Middle frontal gyrus (tissue), 1 donor: ENCODE data around the gene SERPINB2.
"Not testable (repeated sequence)": the region's sequence is repeated elsewhere in the genome, so short reads cannot be mapped to it uniquely, and the experiment has no call there.

Source experiments
- DNase-seq: peaks from one replicate; pipeline ENCODE4 v3.0.0-alpha.2; 2015; ENCODE audit warnings: low spot score; ENCODE audit errors: extremely low spot score

Gene SERPINB2

DNA sequence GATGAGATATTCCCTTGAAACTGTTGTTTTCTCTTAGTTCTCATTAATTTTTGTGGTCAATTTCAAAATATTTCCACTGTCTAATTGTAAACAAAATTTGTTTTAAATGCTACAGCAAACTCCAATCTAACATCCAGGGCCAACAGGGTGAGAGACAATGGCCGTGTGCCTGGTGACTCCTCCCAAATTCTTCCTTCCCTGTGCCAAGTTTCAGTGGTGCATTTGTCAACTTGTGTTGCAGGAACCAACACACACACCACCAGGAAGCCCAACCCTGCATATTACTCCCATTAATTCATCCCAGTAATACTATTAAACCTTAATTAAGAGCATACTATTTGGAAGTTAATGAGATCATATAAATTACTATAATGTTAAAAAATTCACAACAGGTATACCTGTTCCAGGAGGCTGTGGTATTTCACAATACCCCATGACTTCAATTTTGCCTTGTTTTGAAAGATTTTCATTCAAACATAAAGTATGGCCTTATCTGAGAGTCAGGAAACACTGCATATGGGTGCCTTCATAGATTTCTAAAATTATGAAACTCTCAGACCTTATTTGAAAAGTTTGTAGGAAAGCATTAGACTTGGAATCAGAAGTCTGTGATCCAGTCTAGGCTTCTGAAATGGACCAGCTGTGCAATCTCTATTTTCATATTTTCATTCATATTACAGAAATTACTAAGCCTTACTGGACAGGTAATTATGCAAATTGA, 1.1 kb downstream of the SERPINB2 start:
- DNase-seq, result no peak

DNA sequence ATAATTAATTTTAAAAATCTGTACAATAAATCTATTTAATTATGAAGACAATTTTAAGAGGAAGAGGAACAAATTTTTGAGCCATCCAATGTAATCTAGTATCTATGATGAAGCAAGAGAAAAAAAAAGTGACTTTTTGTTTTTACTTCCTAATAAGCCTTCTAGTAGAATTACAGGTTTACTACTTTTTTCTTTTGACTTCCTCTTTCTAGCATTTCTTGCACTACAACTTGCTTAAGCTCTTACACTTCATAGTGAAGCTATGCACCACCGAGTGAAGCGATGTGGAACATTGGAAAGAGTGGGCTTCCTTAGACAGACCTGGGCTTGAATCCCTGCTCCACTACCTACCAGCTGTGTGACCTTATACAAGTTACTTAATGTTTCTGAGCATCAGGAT, 2.1 kb downstream of the SERPINB2 start:
- DNase-seq, result no peak

DNA sequence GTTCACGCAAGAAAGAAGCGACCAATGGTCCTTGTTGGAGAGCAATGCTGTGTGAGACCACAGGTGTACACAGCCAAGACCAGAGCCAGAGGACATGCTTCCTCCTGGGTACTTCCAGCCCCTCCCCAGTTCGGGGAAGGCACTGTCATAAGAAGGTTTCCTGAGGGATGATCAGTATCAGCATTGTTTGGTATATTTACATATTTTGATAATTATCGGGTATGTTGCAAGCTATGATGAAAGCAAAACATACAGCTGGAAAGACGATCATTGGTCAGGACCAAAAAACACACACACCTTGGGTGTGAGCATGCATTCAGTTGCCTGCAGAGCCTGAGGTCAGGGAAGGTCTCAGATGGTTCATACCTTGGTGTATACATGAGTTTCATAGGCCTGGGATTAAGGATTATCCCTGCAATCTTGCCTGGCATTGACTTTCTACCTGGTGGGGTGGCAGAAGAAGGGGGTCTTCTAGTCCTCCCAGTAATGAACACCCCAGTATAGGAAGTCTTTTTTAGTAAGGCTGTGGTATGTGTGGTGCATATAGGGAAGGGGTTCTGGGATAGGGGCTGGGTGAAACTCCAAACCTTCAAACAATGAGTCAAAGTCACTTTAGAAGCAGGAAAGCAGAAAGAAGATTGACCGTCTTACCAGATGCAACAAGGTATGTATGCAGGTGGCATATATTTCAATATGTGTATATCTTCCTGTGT, 2.9 kb downstream of the SERPINB2 start:
- DNase-seq, result no peak

DNA sequence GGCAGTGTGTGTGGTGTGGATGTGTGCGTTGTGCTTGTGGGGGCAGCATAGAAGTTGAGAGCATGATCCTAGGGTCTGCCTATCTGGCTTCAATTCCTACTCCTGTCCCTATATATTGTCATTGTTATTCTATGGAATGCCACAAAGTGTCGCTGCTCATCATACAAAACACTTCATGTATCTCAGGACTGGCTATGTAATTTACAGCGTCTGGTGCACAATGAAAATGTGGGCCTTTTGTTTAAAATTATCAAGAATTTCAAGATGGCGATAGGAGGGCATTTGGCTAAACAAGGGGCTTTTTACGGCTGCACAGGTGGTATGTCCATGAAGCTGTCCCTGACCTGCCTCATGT, 3.4 kb downstream of the SERPINB2 start:
- no peak for DNase-seq

DNA sequence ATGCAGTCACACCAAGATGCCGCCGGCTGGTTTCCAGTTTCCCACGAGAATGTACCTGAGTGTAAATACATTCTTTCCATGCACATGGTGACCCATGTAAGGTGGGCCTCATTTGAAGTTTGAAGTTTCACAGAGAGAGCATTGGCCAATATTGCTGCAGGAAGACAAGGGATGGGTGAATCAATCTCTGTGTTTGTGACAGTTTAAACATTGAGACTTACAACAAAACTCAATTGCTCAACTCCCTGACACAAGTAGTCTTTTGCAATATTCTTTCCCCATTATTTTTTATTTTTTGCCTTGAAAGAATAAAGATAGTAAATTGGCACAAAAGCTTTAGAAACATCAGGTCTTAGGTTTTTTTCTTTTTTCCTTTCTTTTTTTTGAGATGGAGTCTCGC, 5.1 kb downstream of the SERPINB2 start:
- DNase-seq, result no peak

DNA sequence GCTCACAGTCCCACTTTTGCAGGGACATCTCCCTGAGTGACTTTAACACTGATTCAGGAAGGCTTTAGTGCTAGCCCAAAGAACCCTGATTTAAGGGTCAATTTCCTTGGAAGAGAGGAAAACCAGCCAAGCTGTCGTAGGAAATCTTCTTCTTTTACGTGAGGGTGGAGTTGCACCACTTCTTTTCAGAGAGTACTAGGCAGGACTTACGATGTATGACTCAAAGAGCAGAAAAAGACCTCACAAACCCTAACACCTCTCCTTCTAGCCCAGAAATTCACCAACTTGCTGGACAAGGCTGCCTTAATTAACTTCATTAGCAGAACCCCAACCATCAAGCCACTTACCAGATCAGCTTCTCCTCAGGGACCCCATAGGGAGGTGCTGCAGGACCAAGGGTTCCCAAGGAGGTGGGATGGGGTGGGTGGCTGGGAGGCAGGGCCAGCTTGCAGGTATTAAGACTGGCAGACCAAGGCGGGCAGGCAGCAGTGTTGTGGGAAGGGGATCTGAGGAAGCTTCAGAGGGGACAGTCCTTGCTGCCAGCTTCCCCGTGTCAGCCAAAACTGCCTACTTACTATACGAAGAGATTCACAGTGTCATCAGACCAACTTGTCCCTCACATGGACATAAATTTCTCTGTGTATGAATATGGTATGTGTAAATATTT, 6.7 kb downstream of the SERPINB2 start:
- no peak for DNase-seq

DNA sequence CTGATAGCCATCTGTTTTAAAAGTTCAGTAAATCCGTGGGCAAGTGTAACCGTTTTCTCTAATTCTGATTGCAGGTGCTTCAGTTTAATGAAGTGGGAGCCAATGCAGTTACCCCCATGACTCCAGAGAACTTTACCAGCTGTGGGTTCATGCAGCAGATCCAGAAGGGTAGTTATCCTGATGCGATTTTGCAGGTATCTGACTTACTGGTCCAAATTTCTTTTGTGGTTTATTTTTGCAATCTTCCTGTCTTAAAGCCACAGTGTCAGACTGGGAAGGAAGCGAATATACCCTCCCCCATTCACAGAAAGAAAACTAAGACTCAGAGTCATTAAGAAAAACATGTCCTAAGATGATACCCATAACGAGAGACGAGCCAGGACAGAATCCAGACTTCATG, 7.7 kb downstream of the SERPINB2 start:
- no peak for DNase-seq

DNA sequence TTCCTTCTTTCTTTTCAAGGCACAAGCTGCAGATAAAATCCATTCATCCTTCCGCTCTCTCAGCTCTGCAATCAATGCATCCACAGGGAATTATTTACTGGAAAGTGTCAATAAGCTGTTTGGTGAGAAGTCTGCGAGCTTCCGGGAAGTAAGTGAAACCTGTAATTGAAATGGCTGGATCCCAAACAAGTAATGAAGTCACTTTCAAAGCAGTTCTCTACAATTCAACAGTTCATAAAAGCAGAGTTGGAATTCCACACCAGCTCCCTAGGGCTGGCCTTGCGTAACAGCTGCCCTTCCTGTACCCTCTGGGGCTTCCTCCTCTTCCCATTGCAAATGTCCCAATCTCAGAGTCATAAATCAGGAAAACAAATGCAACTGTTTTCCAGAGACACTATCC, 9.6 kb downstream of the SERPINB2 start:
- DNase-seq, result no peak

DNA sequence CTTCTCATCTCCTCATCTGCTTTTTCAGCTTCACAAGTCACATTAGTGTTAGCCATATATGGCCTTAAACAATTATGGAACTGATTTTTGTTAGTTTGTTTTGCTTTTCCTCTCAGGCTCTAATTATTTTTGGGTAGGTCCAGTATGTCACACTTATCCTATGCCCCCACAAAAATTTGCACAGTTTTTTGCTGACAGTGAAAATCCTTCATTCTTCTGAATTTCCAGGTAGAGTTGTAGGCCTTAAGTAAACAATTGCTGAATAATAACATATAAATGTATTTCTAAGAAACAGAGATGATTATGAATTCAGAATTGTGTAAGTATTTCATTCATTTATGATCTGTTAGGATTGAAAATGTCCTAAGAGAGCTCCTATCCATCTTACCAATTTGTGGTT, 11.7 kb downstream of the SERPINB2 start:
- no peak for DNase-seq

DNA sequence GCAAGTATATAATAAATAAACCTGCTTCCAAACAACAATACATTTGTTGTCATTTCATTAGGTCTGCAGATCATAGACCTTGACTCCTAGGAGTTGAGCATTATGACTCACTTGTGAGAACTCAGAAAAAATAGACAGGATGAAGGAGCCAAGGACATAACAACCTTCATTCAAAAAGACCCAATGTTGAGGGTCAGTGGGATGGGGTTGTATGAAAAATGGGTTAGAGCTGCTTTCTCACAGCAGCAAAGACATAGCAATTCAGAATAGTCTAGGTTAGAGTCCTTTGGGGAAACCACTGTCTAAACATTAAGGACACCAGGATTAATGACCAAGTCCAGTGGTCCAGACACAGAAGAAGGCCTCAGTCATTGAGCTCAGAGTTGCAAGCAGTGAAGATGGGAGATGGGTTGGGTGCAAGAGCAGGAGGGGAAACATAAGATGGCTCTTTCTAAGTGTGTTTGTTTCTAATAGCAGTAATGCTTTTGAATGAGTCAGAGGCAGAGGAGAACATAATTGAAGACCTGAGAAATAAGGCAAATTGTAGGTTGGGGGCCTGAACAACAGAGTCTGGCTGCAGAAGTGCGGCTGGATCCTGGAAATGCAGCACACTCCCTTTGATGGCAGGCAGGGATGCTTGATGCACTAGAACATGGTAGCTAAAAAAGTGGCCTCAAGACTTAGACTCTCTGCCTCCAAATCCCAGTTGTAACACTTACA, 16.5 kb downstream of the SERPINB2 start:
- DNase-seq, result no peak

DNA sequence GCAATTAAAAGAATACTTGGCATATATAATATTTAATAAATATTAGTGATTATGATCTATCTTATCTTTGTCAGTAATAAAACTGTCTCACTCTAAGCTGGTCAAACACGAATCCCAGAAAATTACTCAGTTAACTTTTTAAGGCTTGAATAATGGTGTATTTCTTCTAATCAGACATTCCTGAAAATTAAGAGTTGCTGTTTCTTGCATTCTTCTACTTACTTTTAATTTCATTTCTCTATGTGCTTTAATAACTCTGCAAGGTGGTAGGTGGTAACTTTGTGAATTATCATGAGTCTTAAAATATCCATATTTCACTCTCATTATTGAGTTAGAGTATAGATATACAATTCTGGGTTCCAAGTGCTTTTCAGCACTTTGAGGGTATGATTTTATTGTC, 17.2 kb downstream of the SERPINB2 start:
- no peak for DNase-seq

DNA sequence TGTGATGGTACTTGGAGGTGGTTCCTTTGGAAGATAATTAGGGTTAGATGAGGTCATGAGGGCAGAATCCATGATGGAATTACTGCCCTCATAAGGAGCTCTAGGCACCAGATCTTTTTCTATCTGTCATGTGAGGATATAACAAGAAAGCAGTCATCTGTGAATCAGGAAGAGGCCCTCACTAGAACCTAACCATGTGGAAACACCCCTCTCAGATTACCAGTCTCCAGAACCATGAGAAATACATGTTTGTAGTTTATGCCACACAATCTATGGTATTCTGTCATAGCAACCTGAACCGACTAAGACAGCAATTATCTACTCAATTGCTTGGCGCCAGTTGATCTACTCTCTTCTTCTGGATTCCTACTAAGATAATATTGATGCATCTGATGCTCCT, 17.9 kb downstream of the SERPINB2 start:
- DNase-seq, result no peak

DNA sequence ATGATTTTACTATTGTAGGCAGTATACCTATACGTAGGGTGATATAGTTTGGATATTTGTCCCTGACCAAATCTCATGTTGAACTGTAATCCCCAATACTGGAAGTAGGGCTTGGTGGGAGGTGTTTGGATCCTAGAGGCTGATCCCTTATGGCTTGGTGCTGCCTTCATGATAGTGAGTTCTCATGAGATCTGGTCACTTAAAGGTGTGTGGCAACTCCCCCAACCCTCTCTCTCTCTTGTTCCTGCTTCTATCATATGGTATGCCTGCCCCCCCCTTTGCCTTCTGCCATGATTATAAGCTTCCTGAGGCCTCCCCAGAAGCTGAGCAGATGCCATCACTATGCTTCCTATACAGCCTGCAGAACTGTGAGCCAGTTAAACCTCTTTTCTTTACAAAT, 18.6 kb downstream of the SERPINB2 start:
- no peak for DNase-seq

DNA sequence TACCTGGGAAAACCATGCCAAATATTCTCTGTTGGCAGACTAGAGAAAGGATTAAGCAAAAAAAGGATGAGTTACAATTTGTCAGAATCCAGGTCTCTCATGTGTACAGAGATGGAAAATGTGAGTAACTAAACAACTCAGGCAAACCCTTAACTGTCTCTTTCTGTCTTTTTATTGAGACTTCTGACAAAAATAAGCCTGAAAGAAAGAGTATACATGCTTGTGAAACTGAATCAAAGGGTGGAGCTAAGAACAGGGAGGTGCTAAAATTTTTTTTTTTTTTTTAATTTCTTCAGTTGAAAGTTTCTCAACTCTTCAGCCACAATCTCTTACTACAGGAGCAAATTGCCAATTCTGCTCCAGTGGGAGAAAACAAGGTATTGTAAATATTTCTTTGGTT, 20.2 kb downstream of the SERPINB2 start, which contains the start of gene SERPINB10:
TSS of gene SERPINB10 (plus strand) at position 295 of the 400 bp plus-strand sequence. CDS start 7,553 bp downstream, outside the sequence.
- DNase-seq, result no peak

DNA sequence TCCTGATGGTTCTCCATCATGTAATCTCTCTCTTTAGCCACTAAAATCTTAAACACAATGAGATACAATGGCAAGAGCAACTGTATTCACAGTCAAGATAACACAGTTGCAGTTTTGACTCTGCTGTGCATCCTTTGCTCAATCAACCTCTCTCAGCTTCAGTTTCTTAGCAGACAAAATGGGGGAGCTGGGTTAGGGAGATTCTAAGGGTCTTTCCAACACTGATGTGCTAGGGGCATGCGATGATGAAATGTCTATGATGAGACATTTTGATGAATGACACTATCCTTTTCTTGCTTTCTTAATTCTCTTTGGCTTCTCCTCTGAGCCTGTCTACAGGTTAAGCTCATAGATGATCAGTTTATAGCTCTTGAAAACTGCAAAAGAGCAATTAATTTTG, 21.4 kb downstream of the SERPINB2 start:
- no peak for DNase-seq

DNA sequence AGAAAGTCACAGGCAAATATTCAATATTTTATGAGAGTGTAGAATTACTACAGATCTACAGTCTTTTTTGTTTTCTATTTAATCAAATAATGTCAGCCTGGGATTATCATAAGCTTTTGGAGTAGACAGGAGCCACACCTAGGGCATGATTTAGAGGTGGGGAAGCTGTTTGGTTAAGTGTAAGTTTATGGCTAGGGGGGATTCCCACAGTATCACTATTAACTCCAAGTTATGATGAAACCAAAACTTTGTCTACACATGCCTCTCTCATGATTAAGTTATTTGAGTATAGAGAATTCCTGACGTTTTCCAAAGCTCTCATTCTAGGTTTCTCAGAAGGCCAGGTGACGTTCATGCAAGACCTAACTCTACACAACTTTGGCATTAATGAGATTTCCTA, 22.4 kb downstream of the SERPINB2 start:
- DNase-seq, result no peak

DNA sequence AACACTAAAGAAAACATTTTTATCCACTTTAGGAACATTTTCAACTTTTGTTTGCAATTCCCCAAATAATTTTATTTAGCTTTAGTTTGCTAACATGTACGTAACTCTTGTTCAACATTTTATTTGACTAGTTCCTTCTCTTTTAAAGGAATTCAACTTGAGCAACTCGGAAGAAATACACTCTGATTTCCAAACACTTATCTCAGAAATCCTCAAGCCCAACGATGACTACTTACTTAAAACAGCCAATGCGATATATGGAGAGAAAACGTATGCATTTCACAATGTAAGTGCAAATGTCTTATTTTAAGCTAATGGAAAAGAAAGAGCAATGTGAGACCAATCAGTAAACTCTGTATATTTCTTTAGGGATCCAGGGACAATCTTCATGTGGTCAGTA, 30.3 kb downstream of the SERPINB2 start:
- DNase-seq, result no peak

DNA sequence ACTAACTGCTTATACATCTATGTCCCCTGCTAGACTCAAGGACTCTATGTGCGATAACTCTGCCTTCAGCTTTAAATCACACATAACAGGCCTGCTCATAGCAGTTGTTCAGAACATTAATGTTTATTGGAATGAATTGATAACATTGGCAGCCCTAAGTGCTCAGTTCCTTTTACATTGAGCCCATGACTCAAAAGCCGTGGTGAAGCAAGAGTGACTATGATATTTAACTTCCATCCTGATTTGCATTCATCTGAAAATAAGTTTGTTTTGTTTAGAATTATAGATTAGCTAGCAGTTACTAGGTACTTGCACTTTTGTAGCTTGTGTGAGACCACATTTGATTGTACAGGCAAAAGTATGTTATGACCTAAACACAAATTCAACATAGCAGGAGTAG, 34.5 kb downstream of the SERPINB2 start:
- no peak for DNase-seq

DNA sequence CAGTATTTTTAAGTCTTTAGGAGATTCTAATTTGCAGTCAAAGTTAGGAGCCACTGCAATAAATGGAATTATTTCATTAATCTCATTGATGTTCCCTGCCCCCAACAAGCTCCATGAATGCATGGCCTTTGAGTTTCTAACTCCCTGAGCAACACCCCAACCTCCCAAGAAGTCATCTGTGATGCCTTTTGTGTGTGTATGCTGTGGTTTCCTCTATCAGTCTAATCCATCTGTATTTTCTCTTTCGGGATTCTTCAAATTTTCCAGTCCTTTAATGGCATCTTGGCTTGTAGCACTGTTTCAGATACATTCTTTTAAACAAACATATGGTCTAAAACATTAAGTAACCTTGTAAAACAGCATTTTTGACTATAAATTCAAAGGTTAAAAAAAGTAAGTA, 37.0 kb downstream of the SERPINB2 start:
- no peak for DNase-seq

DNA sequence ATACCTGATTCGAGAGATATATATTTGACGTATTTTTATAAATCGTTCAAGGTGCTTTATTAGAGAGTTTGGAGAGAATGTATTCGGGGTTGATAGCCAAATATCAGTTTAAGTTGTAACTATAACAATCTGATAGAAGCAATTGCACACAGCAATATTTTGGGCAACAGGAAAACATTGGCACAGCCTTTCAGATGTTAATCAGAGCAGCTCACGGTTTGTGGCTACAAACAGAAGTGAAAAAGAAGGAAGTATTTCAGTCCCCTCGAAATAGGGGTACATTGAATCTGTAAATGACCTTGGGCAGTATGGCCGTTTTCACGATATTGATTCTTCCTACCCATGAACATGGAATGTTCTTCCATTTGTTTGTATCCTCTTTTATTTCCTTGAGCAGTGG, 40.8 kb downstream of the SERPINB2 start:
- no peak for DNase-seq

DNA sequence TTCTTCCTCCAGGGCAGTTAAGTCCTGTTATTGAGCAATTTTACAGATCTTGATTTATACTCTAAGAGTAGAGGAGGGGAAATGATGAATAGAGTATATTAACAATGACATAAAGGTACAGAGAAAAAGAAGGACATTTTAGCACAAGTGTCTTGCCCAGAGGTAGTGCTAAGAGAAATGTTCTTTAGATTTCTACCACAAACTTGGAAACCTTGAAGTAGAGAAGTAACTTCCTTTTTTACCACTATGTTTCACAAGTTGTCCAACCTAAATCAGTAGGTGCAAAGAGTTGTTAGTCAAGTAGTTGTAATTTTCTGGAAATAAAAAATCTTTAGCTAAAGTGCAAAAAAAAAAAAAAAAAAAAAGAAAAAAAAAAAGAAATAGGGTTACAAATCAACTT, 41.9 kb downstream of the SERPINB2 start:
- not testable (repeated sequence) for DNase-seq

DNA sequence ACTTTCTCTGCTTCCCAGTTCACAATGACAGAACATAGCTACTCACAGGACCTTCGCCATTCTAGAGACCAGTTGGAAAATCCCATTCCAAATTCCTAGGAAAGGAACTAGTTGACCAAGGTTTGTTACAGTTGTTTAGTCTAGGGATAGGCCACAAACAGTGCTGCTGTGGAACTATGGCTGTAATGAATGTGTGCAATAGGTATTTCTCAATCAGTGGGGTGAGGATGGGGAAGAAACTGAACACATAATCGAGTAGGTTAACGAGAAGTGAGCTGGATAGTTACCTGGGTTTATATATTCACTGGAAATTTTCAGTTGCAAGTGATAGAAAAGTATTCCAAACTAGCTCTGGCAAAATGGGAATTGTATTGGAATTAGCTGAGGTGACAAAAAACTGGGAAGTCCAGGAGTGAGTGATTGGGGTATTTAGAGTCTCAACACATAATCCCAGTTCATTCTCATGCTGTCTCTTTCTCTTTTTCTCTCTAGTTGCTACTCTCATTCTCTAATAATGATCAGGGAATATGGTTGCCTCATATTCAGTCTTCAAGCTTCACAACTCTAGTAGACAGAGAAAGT, 43.4 kb downstream of the SERPINB2 start:
- no peak for DNase-seq
